ENCODE results near the gene CDH13.

DNA sequence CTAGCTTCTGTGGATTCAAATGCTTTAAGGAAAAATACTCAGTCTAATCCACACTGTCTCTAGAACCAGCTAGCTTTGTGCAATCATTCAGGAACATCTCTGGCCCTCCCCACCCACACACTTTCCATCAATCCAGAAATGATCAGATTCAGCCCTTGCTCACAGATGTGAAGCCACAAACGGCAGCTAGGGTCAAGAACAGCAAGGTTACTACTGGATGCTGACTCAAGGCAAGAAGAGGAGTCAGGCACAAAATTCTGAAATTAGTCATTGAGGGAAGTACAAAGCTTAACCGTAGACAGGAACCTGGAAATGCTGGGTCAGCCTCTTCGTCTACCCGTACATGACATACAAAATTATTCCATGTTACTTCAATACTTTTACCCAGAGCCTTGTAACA is 174.6 kb downstream of the CDH13 start:
- TF ChIP-seq, protein P1, sequence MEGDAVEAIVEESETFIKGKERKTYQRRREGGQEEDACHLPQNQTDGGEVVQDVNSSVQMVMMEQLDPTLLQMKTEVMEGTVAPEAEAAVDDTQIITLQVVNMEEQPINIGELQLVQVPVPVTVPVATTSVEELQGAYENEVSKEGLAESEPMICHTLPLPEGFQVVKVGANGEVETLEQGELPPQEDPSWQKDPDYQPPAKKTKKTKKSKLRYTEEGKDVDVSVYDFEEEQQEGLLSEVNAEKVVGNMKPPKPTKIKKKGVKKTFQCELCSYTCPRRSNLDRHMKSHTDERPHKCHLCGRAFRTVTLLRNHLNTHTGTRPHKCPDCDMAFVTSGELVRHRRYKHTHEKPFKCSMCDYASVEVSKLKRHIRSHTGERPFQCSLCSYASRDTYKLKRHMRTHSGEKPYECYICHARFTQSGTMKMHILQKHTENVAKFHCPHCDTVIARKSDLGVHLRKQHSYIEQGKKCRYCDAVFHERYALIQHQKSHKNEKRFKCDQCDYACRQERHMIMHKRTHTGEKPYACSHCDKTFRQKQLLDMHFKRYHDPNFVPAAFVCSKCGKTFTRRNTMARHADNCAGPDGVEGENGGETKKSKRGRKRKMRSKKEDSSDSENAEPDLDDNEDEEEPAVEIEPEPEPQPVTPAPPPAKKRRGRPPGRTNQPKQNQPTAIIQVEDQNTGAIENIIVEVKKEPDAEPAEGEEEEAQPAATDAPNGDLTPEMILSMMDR (IDR thresholded peaks at IDR 0.05): no peak
- TF ChIP-seq POLR2A (IDR thresholded peaks at IDR 0.05; ENCODE audit: low read length) (no peak), EP300 (IDR thresholded peaks at IDR 0.05) (no peak), HDAC2 (IDR thresholded peaks at IDR 0.05) (no peak), ELK1 (IDR thresholded peaks at IDR 0.05; ENCODE audit: low read depth, low read length) (no peak), MAFK (IDR thresholded peaks at IDR 0.05; ENCODE audit: partially characterized antibody) (no peak), RFX5 (IDR thresholded peaks at IDR 0.05) (no peak), MAX (IDR thresholded peaks at IDR 0.05) (no peak), CHD2 (IDR thresholded peaks at IDR 0.05; ENCODE audit: low read length, partially characterized antibody) (no peak), HMGXB4 (CRISPR knock-in tag; IDR thresholded peaks at IDR 0.05; ENCODE audit: borderline replicate concordance) (no peak), RARB (CRISPR knock-in tag; IDR thresholded peaks at IDR 0.05) (no peak), NPAS2 (CRISPR knock-in tag; IDR thresholded peaks at IDR 0.05; ENCODE audit: borderline replicate concordance) (no peak), TP53 (CRISPR knock-in tag; IDR thresholded peaks at IDR 0.05) (no peak)
- TF ChIP-seq, protein P2, sequence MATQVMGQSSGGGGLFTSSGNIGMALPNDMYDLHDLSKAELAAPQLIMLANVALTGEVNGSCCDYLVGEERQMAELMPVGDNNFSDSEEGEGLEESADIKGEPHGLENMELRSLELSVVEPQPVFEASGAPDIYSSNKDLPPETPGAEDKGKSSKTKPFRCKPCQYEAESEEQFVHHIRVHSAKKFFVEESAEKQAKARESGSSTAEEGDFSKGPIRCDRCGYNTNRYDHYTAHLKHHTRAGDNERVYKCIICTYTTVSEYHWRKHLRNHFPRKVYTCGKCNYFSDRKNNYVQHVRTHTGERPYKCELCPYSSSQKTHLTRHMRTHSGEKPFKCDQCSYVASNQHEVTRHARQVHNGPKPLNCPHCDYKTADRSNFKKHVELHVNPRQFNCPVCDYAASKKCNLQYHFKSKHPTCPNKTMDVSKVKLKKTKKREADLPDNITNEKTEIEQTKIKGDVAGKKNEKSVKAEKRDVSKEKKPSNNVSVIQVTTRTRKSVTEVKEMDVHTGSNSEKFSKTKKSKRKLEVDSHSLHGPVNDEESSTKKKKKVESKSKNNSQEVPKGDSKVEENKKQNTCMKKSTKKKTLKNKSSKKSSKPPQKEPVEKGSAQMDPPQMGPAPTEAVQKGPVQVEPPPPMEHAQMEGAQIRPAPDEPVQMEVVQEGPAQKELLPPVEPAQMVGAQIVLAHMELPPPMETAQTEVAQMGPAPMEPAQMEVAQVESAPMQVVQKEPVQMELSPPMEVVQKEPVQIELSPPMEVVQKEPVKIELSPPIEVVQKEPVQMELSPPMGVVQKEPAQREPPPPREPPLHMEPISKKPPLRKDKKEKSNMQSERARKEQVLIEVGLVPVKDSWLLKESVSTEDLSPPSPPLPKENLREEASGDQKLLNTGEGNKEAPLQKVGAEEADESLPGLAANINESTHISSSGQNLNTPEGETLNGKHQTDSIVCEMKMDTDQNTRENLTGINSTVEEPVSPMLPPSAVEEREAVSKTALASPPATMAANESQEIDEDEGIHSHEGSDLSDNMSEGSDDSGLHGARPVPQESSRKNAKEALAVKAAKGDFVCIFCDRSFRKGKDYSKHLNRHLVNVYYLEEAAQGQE (IDR thresholded peaks at IDR 0.05): no peak
